SH-SY5Y (cell line): ENCODE data around the gene TRMT11.

Source experiments
- GATA2 ChIP-seq: IDR thresholded peaks from 2 replicates; pipeline ENCODE4 v1.6.1; 2011; ENCODE audit warnings: mild to moderate bottlenecking, low read depth, low read length
- GATA3 ChIP-seq: IDR thresholded peaks from 2 replicates; pipeline ENCODE4 v1.6.1; 2011; ENCODE audit warnings: low read depth, mild to moderate bottlenecking, low read length, moderate library complexity

DNA sequence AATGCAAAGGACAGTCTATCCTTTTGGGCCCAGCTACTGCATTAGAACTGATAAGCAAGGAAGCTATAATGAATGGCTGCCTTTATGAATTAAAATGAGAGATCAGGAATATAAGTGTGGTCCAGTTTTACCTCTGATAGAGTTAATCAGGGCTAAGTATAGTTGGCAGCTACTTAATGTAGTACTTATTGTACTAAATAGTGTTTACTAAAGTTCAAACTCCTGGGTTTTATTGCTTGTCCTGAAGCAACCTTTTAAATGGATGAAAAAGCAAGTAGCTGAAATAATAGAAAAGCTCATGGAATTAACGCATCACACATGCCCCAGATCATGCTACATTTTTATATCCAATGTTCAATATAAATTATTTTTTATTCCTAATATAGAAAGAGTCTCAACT, 5.3 kb downstream of the TRMT11 start:
- no peak for TF ChIP-seq GATA3
- TF ChIP-seq GATA2: no peak
